ENCODE results near the gene MAG.

MAG gene

DNA sequence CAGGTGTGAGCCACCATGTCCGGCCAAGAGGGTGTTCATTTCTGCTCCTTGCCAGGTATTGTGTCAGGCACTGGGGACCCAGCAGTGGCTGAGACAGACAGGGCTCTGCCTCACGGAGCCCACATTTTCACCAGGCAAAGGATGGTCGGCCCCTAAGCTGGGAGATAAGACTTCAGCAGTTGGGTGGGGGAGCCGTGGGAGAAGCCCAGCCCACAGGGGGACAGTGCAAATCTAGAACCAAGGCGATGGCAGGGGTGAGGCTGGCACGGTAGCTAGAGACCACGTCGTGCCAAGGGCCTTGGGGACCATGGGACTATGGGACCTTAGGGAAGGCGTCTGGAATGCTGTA, 34.9 kb upstream of the MAG start:
- no peaks in the 10 kb centered on the region for H3K9me3 ChIP-seq (ENCODE audit: control insufficient read depth, insufficient read depth, low read depth, low read length)
- no peak overlapping the region for H3K4me3 ChIP-seq (ENCODE audit: low read depth, low read length)
- TF ChIP-seq PRDM6 (tag by site-specific recombination; IDR thresholded peaks at IDR 0.05) (no peak), ZNF148 (tag by site-specific recombination; IDR thresholded peaks at IDR 0.05; ENCODE audit: borderline replicate concordance) (0 out of 2 replicates have a peak, but pooled peaks have one; percentile 8)
- H3K27ac ChIP-seq (ENCODE audit: extremely low read depth, low read depth, low read length), result no peak overlapping the region
- ChIA-PET CTCF (interaction anchor here (1.2 to 1.5 kb wide), 5 partner anchors 8 to 190 kb away, joined by 3 to 8 read pairs (median 4); no protein-coding TSS in a partner anchor), POLR2A (interaction anchor here (2.7 to 5.9 kb wide), 2 partner anchors 7 to 10 kb away, joined by 10 to 35 read pairs; no protein-coding TSS in a partner anchor)
- no peaks in the 10 kb centered on the region; the same call in 1 of the 2 replicates for H3K4me1 ChIP-seq (ENCODE audit: control insufficient read depth, insufficient read depth, low read length)
- H3K36me3 ChIP-seq (ENCODE audit: control insufficient read depth in 2 of 2, insufficient read depth in 1 of 2, low read length in 2 of 2), result peaks cover 61 to 70% of the 10 kb centered on the region in 2 experiments

GRCh38 chr19:35260694-35261304, 31.2 kb upstream of the MAG start:
- ChIA-PET POLR2A (interaction anchor here (0.5 to 1.9 kb wide), 6 partner anchors 9 to 383 kb away, joined by 3 to 9 read pairs (median 3); partner anchors contain the start of gene FXYD7), CTCF (interaction anchor here (1.1 to 2.4 kb wide), 5 partner anchors 9 to 152 kb away, joined by 3 to 9 read pairs (median 5); no protein-coding TSS in a partner anchor)
- H3K27ac ChIP-seq (ENCODE audit: extremely low read depth, low read depth, low read length), result no peak overlapping the region
- H3K9me3 ChIP-seq (ENCODE audit: control insufficient read depth, insufficient read depth, low read depth, low read length), result no peaks in the 10 kb centered on the region
- H3K4me1 ChIP-seq (ENCODE audit: control insufficient read depth, insufficient read depth, low read length), result peaks cover 7% of the 10 kb centered on the region; the same call in 1 of the 2 replicates
- H3K4me3 ChIP-seq (ENCODE audit: low read depth, low read length), result no peak overlapping the region
- 0 out of 2 replicates have a peak, but pooled peaks have one; percentile 14 for TF ChIP-seq REPIN1 (tag by site-specific recombination; IDR thresholded peaks at IDR 0.05; ENCODE audit: low read depth)
- TF ChIP-seq, protein P1, sequence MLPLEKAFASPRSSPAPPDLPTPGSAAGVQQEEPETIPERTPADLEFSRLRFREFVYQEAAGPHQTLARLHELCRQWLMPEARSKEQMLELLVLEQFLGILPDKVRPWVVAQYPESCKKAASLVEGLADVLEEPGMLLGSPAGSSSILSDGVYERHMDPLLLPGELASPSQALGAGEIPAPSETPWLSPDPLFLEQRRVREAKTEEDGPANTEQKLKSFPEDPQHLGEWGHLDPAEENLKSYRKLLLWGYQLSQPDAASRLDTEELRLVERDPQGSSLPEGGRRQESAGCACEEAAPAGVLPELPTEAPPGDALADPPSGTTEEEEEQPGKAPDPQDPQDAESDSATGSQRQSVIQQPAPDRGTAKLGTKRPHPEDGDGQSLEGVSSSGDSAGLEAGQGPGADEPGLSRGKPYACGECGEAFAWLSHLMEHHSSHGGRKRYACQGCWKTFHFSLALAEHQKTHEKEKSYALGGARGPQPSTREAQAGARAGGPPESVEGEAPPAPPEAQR (tag by site-specific recombination; IDR thresholded peaks at IDR 0.05), result no peak
- peaks cover 55 to 60% of the 10 kb centered on the region in 2 experiments for H3K36me3 ChIP-seq (ENCODE audit: control insufficient read depth in 2 of 2, insufficient read depth in 1 of 2, low read length in 2 of 2)

- Histone ChIP-seq H3K4me1 (ENCODE audit: control insufficient read depth, insufficient read depth, low read length) (peaks cover 10% of the 10 kb centered on the region), H3K27ac (ENCODE audit: extremely low read depth, low read depth, low read length) (peak overlapping the region; percentile 55), H3K9me3 (ENCODE audit: control insufficient read depth, insufficient read depth, low read depth, low read length) (no peaks in the 10 kb centered on the region), H3K36me3 (ENCODE audit: control insufficient read depth in 2 of 2, insufficient read depth in 1 of 2, low read length in 2 of 2) (peaks cover 56 to 65% of the 10 kb centered on the region in 2 experiments), H3K4me3 (ENCODE audit: low read depth, low read length) (no peak overlapping the region)
- CTCF ChIA-PET, result interaction anchor here (0.5 to 3.4 kb wide), 9 partner anchors 8 to 874 kb away, joined by 3 to 9 read pairs (median 5); no protein-coding TSS in a partner anchor
- POLR2A ChIA-PET, result interaction anchor here (0.5 to 5.2 kb wide), 8 partner anchors 6 to 513 kb away, joined by 3 to 35 read pairs (median 3); partner anchors contain the start of gene FXYD7
- TF ChIP-seq ZNF514 (tag by site-specific recombination; IDR thresholded peaks at IDR 0.05) (no peak), MEIS1 (CRISPR knock-in tag; IDR thresholded peaks at IDR 0.05; ENCODE audit: borderline replicate concordance) (no peak), ZFHX2 (tag by site-specific recombination; conservative IDR thresholded peaks at IDR 0.05) (peak; percentile 73), ZBTB8A (tag by site-specific recombination; IDR thresholded peaks at IDR 0.05) (peak; percentile 29; the same call in 1 of the 2 replicates), EGR2 (tag by site-specific recombination; IDR thresholded peaks at IDR 0.05; ENCODE audit: low read depth) (peak; percentile 82), ZFP69B (tag by site-specific recombination; IDR thresholded peaks at IDR 0.05) (0 out of 2 replicates have a peak, but pooled peaks have one; percentile 44), ZNF600 (tag by site-specific recombination; IDR thresholded peaks at IDR 0.05) (peak; percentile 88)
These were observed 30.4 kb upstream of the MAG start for GRCh38 chr19:35261356-35262100.
